Cardiac fibroblast (primary cell): ENCODE results near the gene VSTM2B.

Experiments
- DNase-seq, 2 donors: peaks; one replicate each; pipeline versions ENCODE4 v3.0.0 to v3.0.0-alpha.2; 2010; ENCODE audit warnings: low read depth in 2 of 2
- H3K4me3 ChIP-seq, 2 donors: replicated peaks in 1 of 2; 1 replicate in 1 of 2; 2 replicates in 1 of 2; pipeline ENCODE4 v1.5.1; 2011; ENCODE audit warnings: low read depth in 2 of 2, low read length in 2 of 2, mild to moderate bottlenecking in 2 of 2, moderate library complexity in 1 of 2
- TF ChIP-seq, protein P1 (sequence below): IDR thresholded peaks from one replicate; pipeline ENCODE4 v1.5.1; 2011; ENCODE audit warnings: low read depth, mild to moderate bottlenecking, low read length, inconsistent platforms

VSTM2B gene

GRCh38 chr19:29517946-29518345 is 7.8 kb upstream of the VSTM2B start:
- DNase-seq: no peak
- H3K4me3 ChIP-seq: no peak overlapping the region
- TF ChIP-seq, protein P1, sequence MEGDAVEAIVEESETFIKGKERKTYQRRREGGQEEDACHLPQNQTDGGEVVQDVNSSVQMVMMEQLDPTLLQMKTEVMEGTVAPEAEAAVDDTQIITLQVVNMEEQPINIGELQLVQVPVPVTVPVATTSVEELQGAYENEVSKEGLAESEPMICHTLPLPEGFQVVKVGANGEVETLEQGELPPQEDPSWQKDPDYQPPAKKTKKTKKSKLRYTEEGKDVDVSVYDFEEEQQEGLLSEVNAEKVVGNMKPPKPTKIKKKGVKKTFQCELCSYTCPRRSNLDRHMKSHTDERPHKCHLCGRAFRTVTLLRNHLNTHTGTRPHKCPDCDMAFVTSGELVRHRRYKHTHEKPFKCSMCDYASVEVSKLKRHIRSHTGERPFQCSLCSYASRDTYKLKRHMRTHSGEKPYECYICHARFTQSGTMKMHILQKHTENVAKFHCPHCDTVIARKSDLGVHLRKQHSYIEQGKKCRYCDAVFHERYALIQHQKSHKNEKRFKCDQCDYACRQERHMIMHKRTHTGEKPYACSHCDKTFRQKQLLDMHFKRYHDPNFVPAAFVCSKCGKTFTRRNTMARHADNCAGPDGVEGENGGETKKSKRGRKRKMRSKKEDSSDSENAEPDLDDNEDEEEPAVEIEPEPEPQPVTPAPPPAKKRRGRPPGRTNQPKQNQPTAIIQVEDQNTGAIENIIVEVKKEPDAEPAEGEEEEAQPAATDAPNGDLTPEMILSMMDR: no peak

DNA sequence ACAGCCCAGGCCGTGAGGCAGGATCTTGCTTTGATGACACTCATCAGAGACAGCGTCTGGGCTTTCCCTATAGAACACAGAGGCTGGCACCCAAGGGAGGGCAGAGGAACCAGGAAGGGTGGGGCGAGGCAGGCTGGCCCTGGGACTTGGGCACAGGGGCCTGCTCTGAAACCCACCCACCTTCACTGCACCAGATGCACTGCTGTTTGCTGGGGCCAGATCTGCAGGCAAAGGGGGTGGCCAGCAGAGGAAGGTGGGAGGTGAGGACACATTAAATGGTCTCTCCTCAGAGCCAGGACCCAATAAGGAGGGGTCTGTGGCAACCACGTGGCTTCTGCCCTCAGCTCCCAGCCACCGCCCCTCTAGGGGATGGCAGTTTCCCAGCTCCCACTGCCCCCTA is 6.6 kb upstream of the VSTM2B start:
- H3K4me3 ChIP-seq: no peak overlapping the region
- no peak for DNase-seq
- TF ChIP-seq, protein P1: no peak

DNA sequence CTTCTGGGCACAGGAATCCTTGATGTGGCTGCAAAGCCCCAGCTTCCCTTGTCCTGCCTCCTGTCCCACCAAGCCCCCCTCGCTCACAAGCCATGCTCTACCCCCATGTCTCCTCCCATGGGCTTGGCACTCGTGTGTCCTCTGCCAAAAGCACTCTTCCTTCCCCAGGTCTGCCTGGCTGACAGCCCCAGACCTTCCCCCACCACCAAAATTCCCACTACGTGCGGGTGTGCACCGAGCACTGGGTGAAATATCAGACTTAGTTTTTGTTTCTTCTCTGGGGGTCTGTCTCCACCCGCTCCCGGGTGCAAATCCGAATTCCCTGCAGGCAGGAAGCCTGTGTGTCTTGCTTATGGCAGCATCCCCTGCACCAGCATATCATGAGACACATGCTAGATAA is 5.9 kb upstream of the VSTM2B start:
- H3K4me3 ChIP-seq: no peak overlapping the region
- no peak for DNase-seq
- TF ChIP-seq, protein P1: no peak

GRCh38 chr19:29520390-29520789 is 5.4 kb upstream of the VSTM2B start:
- DNase-seq: no peak

GRCh38 chr19:29521291-29522075 is 4.3 kb upstream of the VSTM2B start:
- no peak for DNase-seq
- TF ChIP-seq, protein P1: no peak
- H3K4me3 ChIP-seq: no peak overlapping the region

More at GRCh38 chr19:29520390-29520789, 5.4 kb upstream of the VSTM2B start:
- no peak overlapping the region for H3K4me3 ChIP-seq
- TF ChIP-seq, protein P1: no peak

GRCh38 chr19:29523568-29523967 is 2.2 kb upstream of the VSTM2B start:
- TF ChIP-seq, protein P1: no peak
- no peak overlapping the region for H3K4me3 ChIP-seq
- no peak for DNase-seq
